IPS-20b (cell line): ENCODE data around the gene RPN2.

Source experiments
- H3K27ac ChIP-seq: one replicate; pipeline ENCODE4 v1.5.1; 2013; ENCODE audit warnings: low read length
- H3K27me3 ChIP-seq: 2 replicates; pipeline ENCODE4 v1.6.1; 2013; ENCODE audit warnings: mild to moderate bottlenecking, low read length, inconsistent platforms; ENCODE audit not compliant: insufficient read depth
- H3K36me3 ChIP-seq: 2 replicates; pipeline ENCODE4 v1.6.1; 2013; ENCODE audit warnings: low read depth, mild to moderate bottlenecking, inconsistent platforms, low read length, moderate library complexity; ENCODE audit not compliant: insufficient read depth
- H3K4me1 ChIP-seq: 2 replicates; pipeline ENCODE4 v1.6.1; 2013; ENCODE audit warnings: mild to moderate bottlenecking, control low read depth, inconsistent platforms, low read length, moderate library complexity; ENCODE audit not compliant: insufficient read depth
- H3K4me3 ChIP-seq: 2 replicates; pipeline ENCODE4 v1.5.1; 2013; ENCODE audit warnings: mild to moderate bottlenecking, low read length, inconsistent platforms
- H3K9ac ChIP-seq: 2 replicates; pipeline ENCODE4 v1.6.1; 2013; ENCODE audit warnings: low read depth, mild to moderate bottlenecking, inconsistent platforms, low read length, moderate library complexity
- H3K9me3 ChIP-seq: 2 replicates; pipeline ENCODE4 v1.6.1; 2013; ENCODE audit warnings: mild to moderate bottlenecking, low read depth, low read length, inconsistent platforms; ENCODE audit not compliant: insufficient read depth

RPN2 gene

GRCh38 chr20:37246736-37247135 is 67.6 kb downstream of the RPN2 start:
- Histone ChIP-seq H3K9ac (no peak overlapping the region), H3K27ac (no peak overlapping the region), H3K36me3 (peaks cover 25% of the 10 kb centered on the region), H3K27me3 (no peaks in the 10 kb centered on the region), H3K4me3 (no peak overlapping the region), H3K9me3 (no peaks in the 10 kb centered on the region), H3K4me1 (peaks cover 15% of the 10 kb centered on the region; the same call in 1 of the 2 replicates)

GRCh38 chr20:37247547-37247946 is 68.4 kb downstream of the RPN2 start:
- Histone ChIP-seq H3K36me3 (peaks cover 17% of the 10 kb centered on the region), H3K4me3 (no peak overlapping the region), H3K9ac (no peak overlapping the region), H3K27me3 (no peaks in the 10 kb centered on the region), H3K4me1 (peaks cover 15% of the 10 kb centered on the region; the same call in 1 of the 2 replicates), H3K27ac (no peak overlapping the region), H3K9me3 (no peaks in the 10 kb centered on the region)

GRCh38 chr20:37249304-37249703 is 70.2 kb downstream of the RPN2 start:
- no peaks in the 10 kb centered on the region for H3K36me3 ChIP-seq
- H3K9me3 ChIP-seq: no peaks in the 10 kb centered on the region
- no peak overlapping the region for H3K27ac ChIP-seq
- peaks cover 15% of the 10 kb centered on the region; the same call in 1 of the 2 replicates for H3K4me1 ChIP-seq
- no peak overlapping the region for H3K9ac ChIP-seq
- H3K27me3 ChIP-seq: no peaks in the 10 kb centered on the region
- no peak overlapping the region for H3K4me3 ChIP-seq

- H3K27me3 ChIP-seq: no peaks in the 10 kb centered on the region
- no peak overlapping the region for H3K27ac ChIP-seq
- H3K9me3 ChIP-seq: no peaks in the 10 kb centered on the region
- peaks cover 4% of the 10 kb centered on the region; the same call in 1 of the 2 replicates for H3K4me1 ChIP-seq
- H3K36me3 ChIP-seq: no peaks in the 10 kb centered on the region
- no peak overlapping the region for H3K9ac ChIP-seq
- H3K4me3 ChIP-seq: no peak overlapping the region
These were observed 72.8 kb downstream of the RPN2 start for GRCh38 chr20:37251825-37252477.

- H3K4me1 ChIP-seq: peaks cover 11% of the 10 kb centered on the region; the same call in 1 of the 2 replicates
- H3K9me3 ChIP-seq: no peaks in the 10 kb centered on the region
- H3K4me3 ChIP-seq: no peak overlapping the region
- no peaks in the 10 kb centered on the region for H3K36me3 ChIP-seq
- H3K9ac ChIP-seq: no peak overlapping the region
- no peak overlapping the region for H3K27ac ChIP-seq
- H3K27me3 ChIP-seq: no peaks in the 10 kb centered on the region
These were observed 74.0 kb downstream of the RPN2 start for GRCh38 chr20:37253087-37253486.

GRCh38 chr20:37254114-37254878 is 75.2 kb downstream of the RPN2 start:
- Histone ChIP-seq H3K4me1 (peaks cover 18% of the 10 kb centered on the region; the same call in 1 of the 2 replicates), H3K4me3 (no peak overlapping the region), H3K36me3 (no peaks in the 10 kb centered on the region), H3K27me3 (no peaks in the 10 kb centered on the region), H3K9ac (no peak overlapping the region), H3K9me3 (no peaks in the 10 kb centered on the region), H3K27ac (no peak overlapping the region)

GRCh38 chr20:37256286-37256685 is 77.2 kb downstream of the RPN2 start:
- Histone ChIP-seq H3K27ac (no peak overlapping the region), H3K27me3 (no peaks in the 10 kb centered on the region), H3K9me3 (no peaks in the 10 kb centered on the region), H3K9ac (no peak overlapping the region), H3K36me3 (no peaks in the 10 kb centered on the region), H3K4me3 (no peak overlapping the region), H3K4me1 (peaks cover 19% of the 10 kb centered on the region; the same call in 1 of the 2 replicates)

GRCh38 chr20:37257530-37257929 is 78.4 kb downstream of the RPN2 start:
- no peak overlapping the region for H3K9ac ChIP-seq
- no peak overlapping the region for H3K4me3 ChIP-seq

GRCh38 chr20:37257988-37258387 is 78.9 kb downstream of the RPN2 start:
- no peak overlapping the region for H3K9ac ChIP-seq
- H3K27ac ChIP-seq: no peak overlapping the region
- peaks cover 16% of the 10 kb centered on the region; the same call in 1 of the 2 replicates for H3K4me1 ChIP-seq
- H3K4me3 ChIP-seq: no peak overlapping the region
- H3K9me3 ChIP-seq: no peaks in the 10 kb centered on the region
- no peaks in the 10 kb centered on the region for H3K36me3 ChIP-seq
- H3K27me3 ChIP-seq: no peaks in the 10 kb centered on the region

More at GRCh38 chr20:37257530-37257929, 78.4 kb downstream of the RPN2 start:
- no peaks in the 10 kb centered on the region for H3K27me3 ChIP-seq
- no peaks in the 10 kb centered on the region for H3K9me3 ChIP-seq
- H3K27ac ChIP-seq: no peak overlapping the region
- H3K4me1 ChIP-seq: peaks cover 16% of the 10 kb centered on the region; the same call in 1 of the 2 replicates
- H3K36me3 ChIP-seq: no peaks in the 10 kb centered on the region

- Histone ChIP-seq H3K27ac (no peak overlapping the region), H3K9me3 (no peaks in the 10 kb centered on the region), H3K4me1 (peaks cover 16% of the 10 kb centered on the region; the same call in 1 of the 2 replicates), H3K9ac (0 out of 2 replicates have a peak overlapping the region, but pooled peaks have one; percentile 8), H3K36me3 (no peaks in the 10 kb centered on the region), H3K4me3 (no peak overlapping the region), H3K27me3 (no peaks in the 10 kb centered on the region)
These were observed 79.9 kb downstream of the RPN2 start for GRCh38 chr20:37259031-37259430.

- H3K27me3 ChIP-seq: no peaks in the 10 kb centered on the region
These were observed 80.7 kb downstream of the RPN2 start for GRCh38 chr20:37259865-37260264.

GRCh38 chr20:37260923-37261322 is 81.8 kb downstream of the RPN2 start:
- Histone ChIP-seq H3K9me3 (no peaks in the 10 kb centered on the region), H3K27me3 (no peaks in the 10 kb centered on the region), H3K9ac (no peak overlapping the region)

More at GRCh38 chr20:37259865-37260264, 80.7 kb downstream of the RPN2 start:
- Histone ChIP-seq H3K4me3 (no peak overlapping the region), H3K36me3 (no peaks in the 10 kb centered on the region), H3K9ac (no peak overlapping the region), H3K9me3 (no peaks in the 10 kb centered on the region), H3K4me1 (peaks cover 16% of the 10 kb centered on the region; the same call in 1 of the 2 replicates), H3K27ac (no peak overlapping the region)

More at GRCh38 chr20:37260923-37261322, 81.8 kb downstream of the RPN2 start:
- Histone ChIP-seq H3K4me1 (peaks cover 16% of the 10 kb centered on the region; the same call in 1 of the 2 replicates), H3K4me3 (no peak overlapping the region), H3K27ac (no peak overlapping the region), H3K36me3 (no peaks in the 10 kb centered on the region)
